C4-2B (cell line): ENCODE measurements around the gene XPO1.

Experiments
- H3K27ac ChIP-seq: fragments of 450-650 bp; 2 replicates; pipeline ENCODE4 v1.5.1; 2017
- ZFX ChIP-seq: fragments of 450-650 bp; IDR thresholded peaks from 2 replicates; pipeline ENCODE4 v1.6.1; 2017
- TF ChIP-seq, protein P1 (sequence below): fragments of 450-650 bp; conservative IDR thresholded peaks from 2 replicates; pipeline ENCODE4 v1.5.1; 2017; ENCODE audit warnings: mild to moderate bottlenecking

Gene XPO1

DNA sequence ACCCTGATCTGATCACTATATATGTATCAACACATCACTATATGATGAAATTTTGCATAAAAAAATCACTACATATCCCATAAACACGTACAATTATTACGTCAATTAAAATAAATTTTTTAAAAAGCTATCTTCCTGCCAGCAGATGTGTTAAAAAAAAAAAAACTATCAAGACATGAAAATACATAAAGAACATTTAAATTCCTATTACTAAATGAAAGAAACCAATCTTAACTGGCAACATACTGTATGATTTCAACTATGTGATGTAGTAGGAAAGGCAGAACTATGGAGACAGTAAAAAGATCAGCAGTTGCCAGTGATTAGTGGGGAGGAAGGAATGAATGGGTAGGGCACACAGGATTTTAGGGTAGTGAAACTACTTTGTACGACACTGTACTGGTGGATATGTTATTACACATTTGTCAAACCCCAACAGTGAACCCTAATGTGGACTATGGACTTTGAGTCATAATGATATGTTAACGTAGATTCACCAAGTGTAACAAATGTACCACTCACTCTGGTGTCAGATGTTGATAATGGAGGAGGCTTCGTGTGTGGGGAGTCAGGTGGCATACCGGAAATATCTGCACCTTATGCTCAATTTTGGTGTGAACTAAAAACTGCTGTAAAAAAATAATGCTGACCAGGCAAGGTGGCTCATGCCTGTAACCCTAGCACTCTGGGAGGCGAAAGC lies 94.7 kb downstream of the XPO1 start:
- TF ChIP-seq, protein P1, sequence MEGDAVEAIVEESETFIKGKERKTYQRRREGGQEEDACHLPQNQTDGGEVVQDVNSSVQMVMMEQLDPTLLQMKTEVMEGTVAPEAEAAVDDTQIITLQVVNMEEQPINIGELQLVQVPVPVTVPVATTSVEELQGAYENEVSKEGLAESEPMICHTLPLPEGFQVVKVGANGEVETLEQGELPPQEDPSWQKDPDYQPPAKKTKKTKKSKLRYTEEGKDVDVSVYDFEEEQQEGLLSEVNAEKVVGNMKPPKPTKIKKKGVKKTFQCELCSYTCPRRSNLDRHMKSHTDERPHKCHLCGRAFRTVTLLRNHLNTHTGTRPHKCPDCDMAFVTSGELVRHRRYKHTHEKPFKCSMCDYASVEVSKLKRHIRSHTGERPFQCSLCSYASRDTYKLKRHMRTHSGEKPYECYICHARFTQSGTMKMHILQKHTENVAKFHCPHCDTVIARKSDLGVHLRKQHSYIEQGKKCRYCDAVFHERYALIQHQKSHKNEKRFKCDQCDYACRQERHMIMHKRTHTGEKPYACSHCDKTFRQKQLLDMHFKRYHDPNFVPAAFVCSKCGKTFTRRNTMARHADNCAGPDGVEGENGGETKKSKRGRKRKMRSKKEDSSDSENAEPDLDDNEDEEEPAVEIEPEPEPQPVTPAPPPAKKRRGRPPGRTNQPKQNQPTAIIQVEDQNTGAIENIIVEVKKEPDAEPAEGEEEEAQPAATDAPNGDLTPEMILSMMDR: no peak
- no peak overlapping the region for H3K27ac ChIP-seq

GRCh38 chr2:61439241-61440002 lies 98.7 kb downstream of the XPO1 start:
- no peak for TF ChIP-seq ZFX
- TF ChIP-seq, protein P1: no peak
- H3K27ac ChIP-seq: no peak overlapping the region

GRCh38 chr2:61438670-61439069 lies 99.5 kb downstream of the XPO1 start:
- no peak overlapping the region for H3K27ac ChIP-seq
- no peak for TF ChIP-seq ZFX
- TF ChIP-seq, protein P1: no peak

GRCh38 chr2:61437170-61437569 lies 101.0 kb downstream of the XPO1 start:
- TF ChIP-seq, protein P1: no peak
- no peak for TF ChIP-seq ZFX
- H3K27ac ChIP-seq: no peak overlapping the region

- no peak overlapping the region for H3K27ac ChIP-seq
- TF ChIP-seq ZFX: no peak
- TF ChIP-seq, protein P1: no peak
Measured at GRCh38 chr2:61436092-61436491, 102.1 kb downstream of the XPO1 start.

DNA sequence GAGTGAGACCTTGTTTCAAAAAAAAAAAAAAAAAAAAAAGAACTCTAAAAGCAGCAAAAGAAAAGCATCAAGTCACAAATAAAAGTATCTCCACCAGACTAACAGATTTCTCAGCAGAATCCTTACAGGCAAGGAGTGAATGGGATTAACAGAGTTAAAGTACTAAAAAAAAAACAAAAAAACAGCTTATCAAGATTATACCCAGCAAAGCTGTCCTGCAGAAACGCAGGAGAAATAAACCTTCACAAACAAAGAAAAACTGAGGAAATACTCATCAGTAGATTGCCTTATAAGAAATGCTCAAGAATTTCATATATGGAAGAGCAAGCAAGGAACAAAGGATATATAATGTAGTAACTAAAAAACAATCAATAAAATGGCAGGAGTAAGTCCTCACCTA lies 102.9 kb downstream of the XPO1 start:
- no peak for TF ChIP-seq ZFX
- TF ChIP-seq, protein P1: no peak
- H3K27ac ChIP-seq: no peak overlapping the region

DNA sequence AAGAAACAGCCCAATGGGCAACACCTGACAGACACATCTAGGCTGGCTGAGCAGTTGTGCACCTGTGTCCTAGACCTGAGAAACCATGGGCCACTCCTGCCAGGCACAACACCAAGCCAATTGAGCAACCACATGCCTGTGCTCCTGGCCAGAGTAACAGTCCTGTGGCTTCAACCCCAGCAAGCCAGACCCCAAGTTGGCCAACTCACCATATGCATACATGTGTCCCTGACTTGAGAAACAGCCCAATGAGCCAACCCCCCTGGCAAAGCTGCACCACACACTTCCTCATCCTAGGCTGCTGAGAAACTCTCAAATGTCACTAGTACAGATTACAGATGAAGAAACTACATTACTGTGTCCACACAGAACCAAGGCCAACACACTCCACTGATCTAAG lies 103.8 kb downstream of the XPO1 start:
- TF ChIP-seq ZFX: no peak
- TF ChIP-seq, protein P1: no peak
- H3K27ac ChIP-seq: no peak overlapping the region
